ENCODE results near the gene GRIK3.

GRIK3 gene

GRCh38 chr1:36889478-36890226 is 144.7 kb downstream of the GRIK3 start:
- DNase-seq (ENCODE audit: insufficient read length), result no peak
- TF ChIP-seq POLR2A (IDR thresholded peaks at IDR 0.05; ENCODE audit: low read depth, low read length) (no peak), TAF1 (IDR thresholded peaks at IDR 0.05; ENCODE audit: borderline replicate concordance, low read depth, low read length) (no peak), POLR2AphosphoS5 (IDR thresholded peaks at IDR 0.05; ENCODE audit: low read depth, low read length) (no peak)
- no peak for FAIRE-seq

GRCh38 chr1:36888811-36889477 is 145.4 kb downstream of the GRIK3 start:
- DNase-seq (ENCODE audit: insufficient read length) (no peak), FAIRE-seq (no peak)
- TF ChIP-seq POLR2AphosphoS5 (IDR thresholded peaks at IDR 0.05; ENCODE audit: low read depth, low read length) (no peak), TAF1 (IDR thresholded peaks at IDR 0.05; ENCODE audit: borderline replicate concordance, low read depth, low read length) (no peak), POLR2A (IDR thresholded peaks at IDR 0.05; ENCODE audit: low read depth, low read length) (no peak)

- FAIRE-seq, result no peak
- DNase-seq (ENCODE audit: insufficient read length), result no peak
- no peak for TF ChIP-seq TAF1 (IDR thresholded peaks at IDR 0.05; ENCODE audit: borderline replicate concordance, low read depth, low read length)
- TF ChIP-seq POLR2A (IDR thresholded peaks at IDR 0.05; ENCODE audit: low read depth, low read length), result no peak
- TF ChIP-seq POLR2AphosphoS5 (IDR thresholded peaks at IDR 0.05; ENCODE audit: low read depth, low read length), result no peak
These were observed 148.6 kb downstream of the GRIK3 start for GRCh38 chr1:36885540-36886357.

GRCh38 chr1:36884801-36885200 is 149.5 kb downstream of the GRIK3 start:
- FAIRE-seq (no peak), DNase-seq (ENCODE audit: insufficient read length) (no peak)
- no peak for TF ChIP-seq TAF1 (IDR thresholded peaks at IDR 0.05; ENCODE audit: borderline replicate concordance, low read depth, low read length)
- TF ChIP-seq POLR2AphosphoS5 (IDR thresholded peaks at IDR 0.05; ENCODE audit: low read depth, low read length), result no peak
- no peak for TF ChIP-seq POLR2A (IDR thresholded peaks at IDR 0.05; ENCODE audit: low read depth, low read length)

GRCh38 chr1:36884029-36884701 is 150.2 kb downstream of the GRIK3 start:
- peak; percentile 70 for FAIRE-seq
- no peak for DNase-seq (ENCODE audit: insufficient read length)
- no peak for TF ChIP-seq TAF1 (IDR thresholded peaks at IDR 0.05; ENCODE audit: borderline replicate concordance, low read depth, low read length)
- TF ChIP-seq POLR2A (IDR thresholded peaks at IDR 0.05; ENCODE audit: low read depth, low read length), result no peak
- TF ChIP-seq POLR2AphosphoS5 (IDR thresholded peaks at IDR 0.05; ENCODE audit: low read depth, low read length), result no peak

- no peak for FAIRE-seq
- TF ChIP-seq POLR2A (IDR thresholded peaks at IDR 0.05; ENCODE audit: low read depth, low read length) (no peak), POLR2AphosphoS5 (IDR thresholded peaks at IDR 0.05; ENCODE audit: low read depth, low read length) (no peak), TAF1 (IDR thresholded peaks at IDR 0.05; ENCODE audit: borderline replicate concordance, low read depth, low read length) (no peak)
- DNase-seq (ENCODE audit: insufficient read length), result no peak
These were observed 150.9 kb downstream of the GRIK3 start for GRCh38 chr1:36883315-36883949.

GRCh38 chr1:36882536-36883285 is 151.6 kb downstream of the GRIK3 start:
- no peak for TF ChIP-seq POLR2A (IDR thresholded peaks at IDR 0.05; ENCODE audit: low read depth, low read length)
- no peak for TF ChIP-seq TAF1 (IDR thresholded peaks at IDR 0.05; ENCODE audit: borderline replicate concordance, low read depth, low read length)
- TF ChIP-seq POLR2AphosphoS5 (IDR thresholded peaks at IDR 0.05; ENCODE audit: low read depth, low read length), result no peak
- no peak for DNase-seq (ENCODE audit: insufficient read length)
- no peak for FAIRE-seq

- DNase-seq (ENCODE audit: insufficient read length), result no peak
- no peak for FAIRE-seq
- TF ChIP-seq POLR2AphosphoS5 (IDR thresholded peaks at IDR 0.05; ENCODE audit: low read depth, low read length), result no peak
- TF ChIP-seq TAF1 (IDR thresholded peaks at IDR 0.05; ENCODE audit: borderline replicate concordance, low read depth, low read length), result no peak
- no peak for TF ChIP-seq POLR2A (IDR thresholded peaks at IDR 0.05; ENCODE audit: low read depth, low read length)
These were observed 152.8 kb downstream of the GRIK3 start for GRCh38 chr1:36881541-36881940.

GRCh38 chr1:36881068-36881405 is 153.3 kb downstream of the GRIK3 start:
- no peak for TF ChIP-seq POLR2AphosphoS5 (IDR thresholded peaks at IDR 0.05; ENCODE audit: low read depth, low read length)
- TF ChIP-seq POLR2A (IDR thresholded peaks at IDR 0.05; ENCODE audit: low read depth, low read length), result no peak
- no peak for DNase-seq (ENCODE audit: insufficient read length)
- no peak for FAIRE-seq

All from GM12892 (cell line).